H9 (cell line): ENCODE data around the gene COL27A1. TPM values are rescaled to one million over a fixed set of nuclear protein-coding genes. Genes with fewer than 3 reads are reported as not detected.

Source experiments
- DNase-seq: peaks from one replicate; pipeline ENCODE4 v3.0.0-alpha.2; 2017
- H2AFZ ChIP-seq: one replicate; pipeline ENCODE4 v1.6.1; 2013; ENCODE audit warnings: mild to moderate bottlenecking, low read length, control low read depth, moderate library complexity
- H2AK5ac ChIP-seq: 2 replicates; pipeline ENCODE4 v1.6.1; 2013; ENCODE audit warnings: low read length, control low read depth, mixed read lengths; ENCODE audit not compliant: insufficient read length
- H2BK120ac ChIP-seq: one replicate; pipeline ENCODE4 v1.6.1; 2013; ENCODE audit warnings: low read depth, mild to moderate bottlenecking, low read length, control low read depth, inconsistent platforms; ENCODE audit not compliant: poor library complexity, severe bottlenecking
- H2BK12ac ChIP-seq: 2 replicates; pipeline ENCODE4 v1.6.1; 2013; ENCODE audit warnings: low read length, control low read depth, mixed read lengths, low read depth; ENCODE audit not compliant: insufficient read length
- H2BK15ac ChIP-seq: 2 replicates; pipeline ENCODE4 v1.6.1; 2013; ENCODE audit warnings: low read depth, low read length, control low read depth
- H2BK20ac ChIP-seq: one replicate; pipeline ENCODE4 v1.6.1; 2013; ENCODE audit warnings: low read depth, mild to moderate bottlenecking, low read length, control low read depth, inconsistent platforms; ENCODE audit not compliant: poor library complexity, severe bottlenecking
- H2BK5ac ChIP-seq: 2 replicates; pipeline ENCODE4 v1.6.1; 2013; ENCODE audit warnings: low read length, control low read depth, mixed read lengths; ENCODE audit not compliant: insufficient read length
- H3K14ac ChIP-seq: 2 replicates; pipeline ENCODE4 v1.6.1; 2013; ENCODE audit warnings: low read length, control low read depth; ENCODE audit not compliant: insufficient read depth
- H3K18ac ChIP-seq: 2 replicates; pipeline ENCODE4 v1.6.1; 2013; ENCODE audit warnings: low read depth, mild to moderate bottlenecking, mixed read lengths, low read length, control low read depth; ENCODE audit not compliant: insufficient read length
- H3K23ac ChIP-seq: 2 replicates; pipeline ENCODE4 v1.6.1; 2013; ENCODE audit warnings: low read length, control low read depth, mixed read lengths, low read depth; ENCODE audit not compliant: insufficient read length
- H3K23me2 ChIP-seq: 2 replicates; pipeline ENCODE4 v1.6.1; 2013; ENCODE audit warnings: low read depth, mild to moderate bottlenecking, mixed read lengths, low read length, control low read depth; ENCODE audit not compliant: insufficient read length, poor library complexity, severe bottlenecking
- H3K27ac ChIP-seq: 2 replicates; pipeline ENCODE4 v1.5.1; 2013; ENCODE audit warnings: low read length, control low read depth, mixed read lengths, low read depth; ENCODE audit not compliant: insufficient read length
- H3K27me3 ChIP-seq: 2 replicates; pipeline ENCODE4 v1.6.1; 2013; ENCODE audit warnings: low read length, control low read depth, inconsistent platforms; ENCODE audit not compliant: insufficient read depth
- H3K4ac ChIP-seq: 2 replicates; pipeline ENCODE4 v1.6.1; 2013; ENCODE audit warnings: low read depth, mild to moderate bottlenecking, control low read depth, inconsistent platforms, low read length, moderate library complexity
- H3K4me1 ChIP-seq: 2 replicates; pipeline ENCODE4 v1.6.1; 2013; ENCODE audit warnings: low read length, control low read depth, inconsistent platforms; ENCODE audit not compliant: insufficient read depth
- H3K4me2 ChIP-seq: 2 replicates; pipeline ENCODE4 v1.6.1; 2013; ENCODE audit warnings: low read length, control low read depth, mixed read lengths; ENCODE audit not compliant: insufficient read length, insufficient read depth
- H3K56ac ChIP-seq: 2 replicates; pipeline ENCODE4 v1.6.1; 2013; ENCODE audit warnings: low read depth, mild to moderate bottlenecking, mixed read lengths, low read length, control low read depth; ENCODE audit not compliant: insufficient read length
- H3K79me1 ChIP-seq: 2 replicates; pipeline ENCODE4 v1.6.1; 2013; ENCODE audit warnings: low read depth, mild to moderate bottlenecking, moderate library complexity, low read length, control low read depth, inconsistent platforms; ENCODE audit not compliant: insufficient read depth, poor library complexity, severe bottlenecking
- H3K79me2 ChIP-seq: 2 replicates; pipeline ENCODE4 v1.6.1; 2013; ENCODE audit warnings: low read length, control low read depth, inconsistent platforms; ENCODE audit not compliant: insufficient read depth
- H3K9ac ChIP-seq: 2 replicates; pipeline ENCODE4 v1.6.1; 2013; ENCODE audit warnings: low read length, control low read depth, mixed read lengths; ENCODE audit not compliant: insufficient read length; ENCODE audit errors: extremely low read depth
- H3K9me3 ChIP-seq: one replicate; pipeline ENCODE4 v1.6.1; 2013; ENCODE audit warnings: low read depth, low read length, inconsistent platforms; ENCODE audit not compliant: control insufficient read depth
- H3T11ph ChIP-seq: one replicate; pipeline ENCODE4 v1.6.1; 2013; ENCODE audit warnings: mild to moderate bottlenecking, low read length, control low read depth, inconsistent platforms
- H4K20me1 ChIP-seq: one replicate; pipeline ENCODE4 v1.6.1; 2013; ENCODE audit not compliant: control insufficient read depth, insufficient read length, insufficient read depth
- H4K5ac ChIP-seq: 2 replicates; pipeline ENCODE4 v1.6.1; 2013; ENCODE audit warnings: low read depth, mild to moderate bottlenecking, mixed read lengths, low read length, control low read depth; ENCODE audit not compliant: insufficient read length
- H4K8ac ChIP-seq: replicated peaks from 2 replicates; pipeline ENCODE4 v1.6.1; 2013; ENCODE audit warnings: low read length, control low read depth, mixed read lengths, low read depth; ENCODE audit not compliant: insufficient read length
- H4K91ac ChIP-seq: 2 replicates; pipeline ENCODE4 v1.6.1; 2013; ENCODE audit warnings: low read depth, mild to moderate bottlenecking, moderate library complexity, mixed read lengths, low read length, control low read depth; ENCODE audit not compliant: insufficient read length
- H3K27ac Mint-ChIP-seq, 3 experiments: 2 replicates in 2 of 3; 3 replicates in 1 of 3; pipeline ENCODE4 v1.8.0; 2020 to 2021; ENCODE audit warnings: mixed read lengths in 3 of 3, mild to moderate bottlenecking in 1 of 3, moderate library complexity in 1 of 3
- H3K27me3 Mint-ChIP-seq: 2 replicates; pipeline ENCODE4 v1.8.0; 2021; ENCODE audit warnings: low read depth, mild to moderate bottlenecking, moderate library complexity, mixed read lengths
- H3K36me3 Mint-ChIP-seq, 3 experiments: 2 replicates in 2 of 3; 3 replicates in 1 of 3; pipeline ENCODE4 v1.8.0; 2020 to 2021; ENCODE audit warnings: low read depth in 3 of 3, mixed read lengths in 3 of 3; ENCODE audit not compliant: insufficient read depth in 1 of 3
- H3K4me1 Mint-ChIP-seq, 2 experiments: 2 replicates each; pipeline ENCODE4 v1.8.0; 2020; ENCODE audit warnings: mixed read lengths in 2 of 2
- H3K4me3 Mint-ChIP-seq, 2 experiments: 2 replicates in 1 of 2; 3 replicates in 1 of 2; pipeline ENCODE4 v1.8.0; 2020 to 2021; ENCODE audit warnings: mild to moderate bottlenecking in 2 of 2, mixed read lengths in 2 of 2, moderate library complexity in 1 of 2
- H3K9me3 Mint-ChIP-seq, 2 experiments: 2 replicates in 1 of 2; 3 replicates in 1 of 2; pipeline ENCODE4 v1.8.0; 2020; ENCODE audit warnings: mild to moderate bottlenecking in 2 of 2, mixed read lengths in 2 of 2, moderate library complexity in 1 of 2
- WGBS: extraction: QIAGEN DNeasy Blood & Tissue Kit; methylation state at CpG from one replicate; pipeline ENCODE4 v1.1.7; 2013; ENCODE audit warnings: missing lambda C conversion rate, low lambda C conversion rate, mixed read lengths; ENCODE audit not compliant: insufficient read length; ENCODE audit errors: extremely low coverage; 5-methylcytosine and 5-hydroxymethylcytosine counted together
- total RNA-seq: library from RNA; stranded (reverse); gene quantifications from 2 replicates; pipeline ENCODE4 v1.2.1, GENCODE V29; 2021
- TF ChIP-seq, protein P1 (sequence below): fragments of 200-600 bp; sonication (generic); conservative IDR thresholded peaks from 3 replicates; pipeline ENCODE4 v1.8.0; 2021; ENCODE audit warnings: antibody characterized with exemption, mild to moderate bottlenecking

The COL27A1 gene
- total RNA-seq, 1 experiment from 2014 or later, result 17.9 TPM

DNA sequence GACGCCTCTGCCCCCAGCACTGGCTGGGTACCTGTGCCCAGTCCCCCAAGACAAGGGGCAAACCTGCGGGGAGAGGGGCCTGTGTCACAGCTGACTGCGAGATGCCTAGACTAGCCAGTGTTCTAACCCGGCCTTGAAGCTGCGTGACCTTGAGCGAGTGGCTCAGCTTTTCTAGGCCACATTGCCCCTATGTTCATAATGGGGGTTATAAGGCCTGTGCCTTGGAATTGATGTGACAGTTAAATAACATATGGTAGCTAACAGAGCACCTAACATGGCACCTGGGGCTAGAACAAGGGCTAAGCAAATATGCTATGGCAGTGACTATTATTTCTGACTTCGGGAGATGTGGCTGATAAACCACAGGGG is 22.8 kb upstream of the COL27A1 start:
- no peak overlapping the region for H3K23ac ChIP-seq
- no peak overlapping the region for H2BK15ac ChIP-seq
- TF ChIP-seq, protein P1, sequence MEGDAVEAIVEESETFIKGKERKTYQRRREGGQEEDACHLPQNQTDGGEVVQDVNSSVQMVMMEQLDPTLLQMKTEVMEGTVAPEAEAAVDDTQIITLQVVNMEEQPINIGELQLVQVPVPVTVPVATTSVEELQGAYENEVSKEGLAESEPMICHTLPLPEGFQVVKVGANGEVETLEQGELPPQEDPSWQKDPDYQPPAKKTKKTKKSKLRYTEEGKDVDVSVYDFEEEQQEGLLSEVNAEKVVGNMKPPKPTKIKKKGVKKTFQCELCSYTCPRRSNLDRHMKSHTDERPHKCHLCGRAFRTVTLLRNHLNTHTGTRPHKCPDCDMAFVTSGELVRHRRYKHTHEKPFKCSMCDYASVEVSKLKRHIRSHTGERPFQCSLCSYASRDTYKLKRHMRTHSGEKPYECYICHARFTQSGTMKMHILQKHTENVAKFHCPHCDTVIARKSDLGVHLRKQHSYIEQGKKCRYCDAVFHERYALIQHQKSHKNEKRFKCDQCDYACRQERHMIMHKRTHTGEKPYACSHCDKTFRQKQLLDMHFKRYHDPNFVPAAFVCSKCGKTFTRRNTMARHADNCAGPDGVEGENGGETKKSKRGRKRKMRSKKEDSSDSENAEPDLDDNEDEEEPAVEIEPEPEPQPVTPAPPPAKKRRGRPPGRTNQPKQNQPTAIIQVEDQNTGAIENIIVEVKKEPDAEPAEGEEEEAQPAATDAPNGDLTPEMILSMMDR, result no peak
- H3K23me2 ChIP-seq, result no peaks in the 10 kb centered on the region
- H4K8ac ChIP-seq, result no peak overlapping the region
- H3K4me1 ChIP-seq, result no peaks in the 10 kb centered on the region; the same call in 1 of the 2 replicates
- no peak overlapping the region for H4K91ac ChIP-seq
- no peak overlapping the region for H2BK12ac ChIP-seq
- no peak overlapping the region for H4K5ac ChIP-seq
- H2BK20ac ChIP-seq, result no peak overlapping the region
- no peaks in the 10 kb centered on the region; the same call in 1 of the 2 replicates for H3K27me3 ChIP-seq
- H3K27ac ChIP-seq, result no peak overlapping the region
- no peak overlapping the region for H2AK5ac ChIP-seq
- peaks cover 53% of the 10 kb centered on the region for H3K27me3 Mint-ChIP-seq
- no peak overlapping the region for H3K56ac ChIP-seq
- H3K4ac ChIP-seq, result no peak overlapping the region
- H3K9me3 Mint-ChIP-seq, result no peaks in the 10 kb centered on the region; a peak in 1 of 5 replicates
- WGBS, result no CpG with 5 or more reads among the region's 7 CpGs
- H3T11ph ChIP-seq, result no peak overlapping the region
- H3K9ac ChIP-seq, result no peak overlapping the region
- H3K36me3 Mint-ChIP-seq, result no peaks in the 10 kb centered on the region
- no peaks in the 10 kb centered on the region for H4K20me1 ChIP-seq
- no peaks in the 10 kb centered on the region for H3K79me1 ChIP-seq
- H3K79me2 ChIP-seq, result no peaks in the 10 kb centered on the region
- H3K18ac ChIP-seq, result no peak overlapping the region
- no peaks in the 10 kb centered on the region for H3K9me3 ChIP-seq
- no peak overlapping the region for H3K4me3 Mint-ChIP-seq
- DNase-seq, result no peak
- H3K4me2 ChIP-seq, result no peak overlapping the region
- peaks cover 8 to 9% of the 10 kb centered on the region in 2 experiments for H3K4me1 Mint-ChIP-seq
- H2BK5ac ChIP-seq, result no peak overlapping the region
- H2BK120ac ChIP-seq, result no peak overlapping the region
- no peak overlapping the region for H3K27ac Mint-ChIP-seq
- no peak overlapping the region for H2AFZ ChIP-seq
- H3K14ac ChIP-seq, result no peak overlapping the region
